Activated T-helper 2 cell treated with anti-CD3 and anti-CD28 coated beads, Interferon-gamma antibody, Interleukin-2, Interleukin-4, amounts not matched to agents 10 μg/mL and 5 μg/mL and 100 μg/mL, durations not matched to agents 14 hours and 24 hours and 36 hours (primary cell): Measurements from ENCODE around the gene RAB3A. TPM values are rescaled to one million over a fixed set of nuclear protein-coding genes. Genes with fewer than 3 reads are reported as not detected.

Experiments
- DNase-seq: peaks from one replicate; pipeline ENCODE4 v3.0.0; 2021; ENCODE audit warnings: low spot score
- H3K27ac Mint-ChIP-seq: one replicate; pipeline ENCODE4 v1.8.0; 2021; ENCODE audit warnings: mixed read lengths
- H3K27me3 Mint-ChIP-seq: one replicate; pipeline ENCODE4 v1.8.0; 2021; ENCODE audit warnings: low read depth, mixed read lengths
- H3K36me3 Mint-ChIP-seq: one replicate; pipeline ENCODE4 v1.8.0; 2021; ENCODE audit warnings: low read depth, mixed read lengths
- H3K4me1 Mint-ChIP-seq: one replicate; pipeline ENCODE4 v1.8.0; 2021; ENCODE audit warnings: low read depth, mixed read lengths
- H3K4me3 Mint-ChIP-seq: one replicate; pipeline ENCODE4 v1.8.0; 2021; ENCODE audit warnings: low read depth, mild to moderate bottlenecking, moderate library complexity, mixed read lengths
- H3K9me3 Mint-ChIP-seq: one replicate; pipeline ENCODE4 v1.8.0; 2021; ENCODE audit warnings: mixed read lengths
- intact Hi-C: fragments of 100-400 bp; cut with micrococcal nuclease; formaldehyde crosslinking; loops from one replicate; pipeline ENCODE4 v1.15.1; 2023
- total RNA-seq: library from RNA; stranded (reverse); gene quantifications from 2 replicates; pipeline ENCODE4 v1.2.3, GENCODE V29; 2022

RAB3A gene, protein sequence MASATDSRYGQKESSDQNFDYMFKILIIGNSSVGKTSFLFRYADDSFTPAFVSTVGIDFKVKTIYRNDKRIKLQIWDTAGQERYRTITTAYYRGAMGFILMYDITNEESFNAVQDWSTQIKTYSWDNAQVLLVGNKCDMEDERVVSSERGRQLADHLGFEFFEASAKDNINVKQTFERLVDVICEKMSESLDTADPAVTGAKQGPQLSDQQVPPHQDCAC
- total RNA-seq: 6.3 and 7.4 TPM in 2 replicates

DNA sequence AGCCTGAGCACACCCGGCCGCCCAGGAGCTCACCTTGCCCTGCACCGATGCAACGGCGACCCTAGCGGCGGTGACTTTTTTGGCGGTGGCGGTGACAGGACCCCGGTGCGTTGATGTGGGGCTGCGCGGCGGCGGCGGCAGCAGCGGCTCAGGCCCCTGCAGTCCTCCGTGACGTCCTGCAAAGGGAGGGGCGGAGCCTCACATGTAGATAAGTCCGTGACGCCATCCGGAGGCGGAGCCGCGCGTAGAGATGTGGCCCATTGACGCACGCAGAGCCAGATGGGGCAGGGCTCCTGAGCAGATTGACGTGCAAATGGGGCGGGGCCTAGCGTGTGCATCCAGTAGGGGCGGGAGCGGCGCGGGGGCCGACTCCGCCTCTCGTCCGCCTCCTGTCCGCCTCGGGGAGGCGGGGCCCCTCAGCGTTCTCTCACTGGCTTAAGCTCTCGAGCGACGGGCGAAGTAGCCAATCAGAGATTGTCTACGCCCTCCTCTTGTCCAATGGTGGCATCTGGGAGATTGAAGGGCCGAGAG, at the start of gene RAB3A:
Gene RAB3A, minus strand, starts transcription at position 180 of the 531 bp plus-strand sequence. CDS start 1,302 bp downstream, outside the sequence.
- peaks cover 11% of the 10 kb centered on the region for H3K4me1 Mint-ChIP-seq
- peak; percentile 99 for DNase-seq
- peak within 1 kb of the TSS; percentile 95 for H3K27ac Mint-ChIP-seq
- no peaks in the 10 kb centered on the region for H3K9me3 Mint-ChIP-seq
- no peaks in the 10 kb centered on the region for H3K36me3 Mint-ChIP-seq
- peak within 1 kb of the TSS; percentile 94 for H3K4me3 Mint-ChIP-seq
- intact Hi-C loops: loop anchor here (1.0 to 2.0 kb wide), 2 partner anchors 12 to 211 kb away; no protein-coding TSS in a partner anchor
- H3K27me3 Mint-ChIP-seq: peaks cover 2% of the 10 kb centered on the region

DNA sequence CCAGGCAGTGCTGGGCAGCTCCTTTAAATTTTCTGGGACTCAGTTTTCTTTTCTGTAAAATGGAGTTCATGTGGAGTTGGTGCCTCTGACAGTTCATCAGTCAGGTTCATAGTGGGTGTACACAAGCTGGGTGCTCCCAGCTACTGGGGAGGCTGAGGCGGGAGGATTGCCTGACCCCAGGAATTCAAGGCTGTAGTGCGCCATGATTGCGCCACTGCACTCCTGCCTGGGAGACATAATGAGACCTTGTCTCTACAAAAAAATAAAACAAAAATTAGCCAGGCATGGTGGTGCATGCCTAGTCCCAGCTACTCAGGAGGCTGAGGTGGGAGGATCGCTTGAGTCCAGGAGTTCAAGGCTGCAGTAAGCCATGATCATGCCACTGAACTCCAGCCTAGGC, 49.3 kb upstream of the RAB3A start:
- Mint-ChIP-seq H3K4me1 (no peaks in the 10 kb centered on the region), H3K27ac (no peak overlapping the region), H3K36me3 (no peaks in the 10 kb centered on the region), H3K27me3 (peaks cover 22% of the 10 kb centered on the region), H3K4me3 (no peak overlapping the region), H3K9me3 (no peaks in the 10 kb centered on the region)
- no peak for DNase-seq
- intact Hi-C loops: loop anchor here (5.0 kb wide), 1 partner anchor 61 kb away; the partner anchor contains the start of gene MPV17L2

DNA sequence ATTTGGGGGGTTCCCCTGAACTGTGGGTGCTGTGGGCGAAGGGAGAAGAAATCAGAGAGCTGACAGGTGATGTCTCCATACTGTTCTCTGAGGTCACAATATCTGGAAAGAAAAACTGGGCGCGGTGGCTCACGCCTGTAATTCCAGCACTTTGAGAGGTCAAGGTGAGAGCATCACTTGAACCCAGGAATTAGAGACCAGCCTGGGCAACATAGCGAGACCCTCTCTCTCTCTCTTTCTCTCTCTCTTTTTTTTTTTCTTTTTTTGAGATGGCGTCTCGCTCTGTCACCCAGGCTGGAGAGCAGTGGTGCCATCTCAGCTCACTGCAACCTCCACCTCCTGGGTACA, 48.5 kb upstream of the RAB3A start:
- DNase-seq: no peak
- no peaks in the 10 kb centered on the region for H3K36me3 Mint-ChIP-seq

DNA sequence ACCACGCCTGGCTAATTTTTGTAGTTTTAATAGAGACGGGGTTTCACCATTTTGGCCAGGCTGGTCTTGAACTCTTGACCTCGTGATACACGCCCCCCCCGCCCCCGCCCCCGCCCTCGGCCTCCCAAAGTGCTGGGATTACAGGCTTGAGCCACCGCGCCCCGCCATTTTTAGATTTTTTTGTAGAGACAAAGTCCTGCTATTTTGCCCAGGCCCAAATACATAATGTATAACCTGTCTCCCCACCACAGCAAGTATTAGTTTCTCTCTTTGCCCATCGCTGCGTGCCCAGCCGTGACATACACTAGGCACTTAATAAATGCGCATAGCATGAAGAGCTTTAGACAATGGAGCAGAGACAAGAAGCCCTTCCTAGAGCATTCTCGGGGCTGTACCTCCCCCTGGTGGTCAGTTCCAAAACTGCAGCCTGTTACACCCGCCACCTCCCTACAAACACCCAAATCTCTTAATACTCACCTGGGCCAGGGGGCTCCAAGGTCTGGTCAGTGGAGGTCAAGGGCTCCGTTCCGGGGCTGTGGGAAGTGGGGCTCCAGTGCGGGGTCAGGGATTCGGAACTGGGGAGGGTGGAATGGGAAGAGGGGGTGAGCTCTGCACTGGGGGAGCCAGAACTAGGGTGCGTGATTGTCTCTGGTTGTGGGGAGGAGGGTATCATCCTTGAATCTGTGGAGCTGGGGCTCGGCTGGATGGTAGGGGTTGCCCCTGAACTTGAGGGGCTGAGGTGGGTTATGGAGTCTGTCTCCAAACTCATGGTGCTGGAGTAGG, 47.9 kb upstream of the RAB3A start:
- Mint-ChIP-seq H3K9me3 (no peaks in the 10 kb centered on the region), H3K4me3 (no peak overlapping the region), H3K27ac (no peak overlapping the region), H3K27me3 (peaks cover 22% of the 10 kb centered on the region), H3K4me1 (no peaks in the 10 kb centered on the region), H3K36me3 (no peaks in the 10 kb centered on the region)
- DNase-seq: peak; percentile 71
- intact Hi-C loops: loop anchor here (1.0 to 5.0 kb wide), 2 partner anchors 43 to 59 kb away; partner anchors contain the start of gene MPV17L2

More for the DNA sequence above, 48.5 kb upstream of the RAB3A start:
- Mint-ChIP-seq H3K9me3 (no peaks in the 10 kb centered on the region), H3K4me1 (no peaks in the 10 kb centered on the region), H3K4me3 (no peak overlapping the region), H3K27me3 (peaks cover 22% of the 10 kb centered on the region), H3K27ac (no peak overlapping the region)
- intact Hi-C loops: loop anchor here (1.0 to 5.0 kb wide), 2 partner anchors 44 to 60 kb away; partner anchors contain the start of gene MPV17L2

DNA sequence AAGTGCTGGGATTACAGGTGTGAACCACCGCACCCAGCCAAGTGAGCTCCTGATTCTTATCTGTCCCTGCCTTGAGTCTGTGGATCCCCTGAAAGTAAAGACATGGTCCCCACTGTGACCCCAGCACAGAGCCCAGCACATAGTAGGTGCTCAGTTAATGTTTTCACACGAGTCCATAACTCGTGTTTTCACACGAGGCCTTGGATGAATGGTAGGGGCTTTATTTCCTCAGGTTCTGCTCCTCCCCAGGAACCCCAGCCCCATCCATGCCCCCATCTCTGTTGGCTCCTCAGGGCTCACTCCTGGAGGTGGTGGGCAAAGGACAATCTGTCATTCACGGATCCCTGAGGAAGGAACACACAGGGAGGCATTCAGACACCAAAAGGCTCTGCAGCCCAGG, 46.0 kb upstream of the RAB3A start:
- H3K36me3 Mint-ChIP-seq: no peaks in the 10 kb centered on the region
- no peaks in the 10 kb centered on the region for H3K4me1 Mint-ChIP-seq
- H3K4me3 Mint-ChIP-seq: no peak overlapping the region
- DNase-seq: no peak
- H3K9me3 Mint-ChIP-seq: no peaks in the 10 kb centered on the region
- no peak overlapping the region for H3K27ac Mint-ChIP-seq
- peaks cover 18% of the 10 kb centered on the region for H3K27me3 Mint-ChIP-seq
- intact Hi-C loops: loop anchor here (5.0 kb wide), 1 partner anchor 58 kb away; the partner anchor contains the start of gene MPV17L2

DNA sequence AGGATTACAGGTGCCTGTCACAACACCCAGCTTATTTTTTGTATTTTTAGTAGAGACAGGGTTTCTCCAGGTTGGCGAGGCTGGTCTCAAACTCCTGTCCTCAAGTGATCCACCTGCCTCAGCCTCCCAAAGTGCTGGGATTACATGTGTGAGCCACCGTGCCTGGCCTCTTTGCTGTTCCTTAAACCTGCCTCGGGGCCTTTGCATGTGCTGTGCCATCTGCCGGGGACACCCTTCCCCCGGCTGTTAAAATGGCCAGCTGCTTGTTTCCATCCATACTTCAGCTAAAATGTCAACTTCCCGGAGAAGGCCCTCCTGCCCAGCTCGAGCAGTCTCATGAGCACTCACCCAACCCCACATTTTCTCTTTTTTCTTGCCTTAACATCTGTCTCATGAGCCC, 41.5 kb upstream of the RAB3A start:
- intact Hi-C loops: no loop called here

DNA sequence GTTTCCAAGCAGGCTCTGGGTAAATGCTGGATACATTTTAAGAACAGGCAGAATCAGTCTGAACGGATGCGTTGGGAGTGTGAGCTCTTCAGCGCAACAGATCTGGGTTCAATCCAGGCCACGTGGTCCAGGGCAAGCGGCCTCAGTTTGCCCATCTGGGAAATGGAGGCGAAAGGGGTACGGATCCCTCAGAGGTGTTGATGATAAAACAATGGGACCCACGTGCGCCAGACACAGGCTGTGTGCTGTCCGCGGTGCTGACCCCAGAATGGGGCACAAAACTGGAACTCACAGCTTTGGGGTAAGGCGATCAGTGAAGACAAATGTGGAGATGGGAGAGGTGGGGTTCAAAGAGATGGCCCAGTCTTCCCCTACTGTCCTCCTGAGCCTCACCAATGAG, 35.5 kb upstream of the RAB3A start:
- no peaks in the 10 kb centered on the region for H3K9me3 Mint-ChIP-seq
- H3K4me3 Mint-ChIP-seq: no peak overlapping the region
- H3K36me3 Mint-ChIP-seq: no peaks in the 10 kb centered on the region
- intact Hi-C loops: no loop called here
- no peak for DNase-seq
- H3K27me3 Mint-ChIP-seq: no peaks in the 10 kb centered on the region
- no peak overlapping the region for H3K27ac Mint-ChIP-seq
- H3K4me1 Mint-ChIP-seq: no peaks in the 10 kb centered on the region

More for the DNA sequence above, 41.5 kb upstream of the RAB3A start:
- no peak overlapping the region for H3K27ac Mint-ChIP-seq
- no peaks in the 10 kb centered on the region for H3K36me3 Mint-ChIP-seq
- H3K27me3 Mint-ChIP-seq: no peaks in the 10 kb centered on the region
- no peak for DNase-seq
- H3K4me3 Mint-ChIP-seq: no peak overlapping the region
- H3K9me3 Mint-ChIP-seq: no peaks in the 10 kb centered on the region
- no peaks in the 10 kb centered on the region for H3K4me1 Mint-ChIP-seq

DNA sequence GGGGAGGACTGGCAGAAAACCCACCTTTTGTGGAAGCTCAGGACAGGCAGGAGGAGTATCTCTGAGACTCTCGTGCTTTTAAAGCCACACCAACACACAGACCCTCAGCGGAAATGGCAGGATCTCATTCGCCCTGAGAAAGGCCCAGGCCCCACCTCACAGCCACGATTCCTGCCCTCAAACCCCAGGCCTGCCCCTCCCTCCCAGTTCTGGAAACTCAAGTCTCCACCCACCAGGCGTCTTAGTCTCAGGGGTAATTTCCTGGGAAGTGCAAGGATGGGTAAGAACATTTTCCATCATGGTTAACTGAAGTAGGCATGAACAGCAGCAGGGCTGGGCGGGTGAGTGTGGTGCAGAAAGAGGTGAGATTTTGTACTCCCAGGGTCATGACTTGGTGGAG, 30.4 kb upstream of the RAB3A start:
- H3K27me3 Mint-ChIP-seq: peaks cover 33% of the 10 kb centered on the region
- H3K36me3 Mint-ChIP-seq: no peaks in the 10 kb centered on the region
- H3K9me3 Mint-ChIP-seq: peaks cover 5% of the 10 kb centered on the region
- intact Hi-C loops: no loop called here
- no peak overlapping the region for H3K27ac Mint-ChIP-seq
- no peak overlapping the region for H3K4me3 Mint-ChIP-seq
- peaks cover 3% of the 10 kb centered on the region for H3K4me1 Mint-ChIP-seq
- no peak for DNase-seq

DNA sequence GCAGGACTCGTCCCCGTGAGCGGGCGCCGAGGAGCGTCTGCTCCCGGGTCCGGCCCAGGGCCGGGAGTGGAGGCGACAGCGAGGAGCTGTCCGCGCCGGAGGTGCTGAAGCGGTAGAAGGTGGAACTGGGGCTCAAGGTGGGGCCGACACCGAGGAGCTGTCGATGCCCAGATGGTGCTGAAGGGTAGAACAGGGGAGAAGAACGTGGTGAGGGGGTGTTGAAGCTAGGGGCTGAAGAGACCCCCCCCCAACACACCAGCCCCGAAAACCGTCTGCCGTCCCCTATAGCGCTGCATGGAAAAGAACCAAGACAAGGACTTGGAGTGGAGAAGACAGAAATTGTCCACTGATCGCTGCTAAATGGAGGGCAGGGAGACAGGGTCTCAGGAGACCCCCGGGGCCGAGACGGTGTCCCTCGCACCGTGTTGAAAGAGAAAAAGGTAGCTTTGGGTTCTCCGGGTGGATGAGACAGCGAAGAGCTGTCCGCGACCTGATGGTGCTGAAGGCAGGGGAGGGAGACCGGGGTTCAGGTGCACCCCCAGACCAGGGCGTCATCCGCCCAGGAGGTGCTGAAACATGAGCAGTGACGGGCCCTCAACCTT, 29.5 kb upstream of the RAB3A start:
- peak; percentile 63 for DNase-seq
- intact Hi-C loops: no loop called here
- Mint-ChIP-seq H3K27me3 (peaks cover 33% of the 10 kb centered on the region), H3K36me3 (no peaks in the 10 kb centered on the region), H3K4me1 (peaks cover 3% of the 10 kb centered on the region), H3K27ac (no peak overlapping the region), H3K9me3 (peaks cover 5% of the 10 kb centered on the region), H3K4me3 (no peak overlapping the region)

DNA sequence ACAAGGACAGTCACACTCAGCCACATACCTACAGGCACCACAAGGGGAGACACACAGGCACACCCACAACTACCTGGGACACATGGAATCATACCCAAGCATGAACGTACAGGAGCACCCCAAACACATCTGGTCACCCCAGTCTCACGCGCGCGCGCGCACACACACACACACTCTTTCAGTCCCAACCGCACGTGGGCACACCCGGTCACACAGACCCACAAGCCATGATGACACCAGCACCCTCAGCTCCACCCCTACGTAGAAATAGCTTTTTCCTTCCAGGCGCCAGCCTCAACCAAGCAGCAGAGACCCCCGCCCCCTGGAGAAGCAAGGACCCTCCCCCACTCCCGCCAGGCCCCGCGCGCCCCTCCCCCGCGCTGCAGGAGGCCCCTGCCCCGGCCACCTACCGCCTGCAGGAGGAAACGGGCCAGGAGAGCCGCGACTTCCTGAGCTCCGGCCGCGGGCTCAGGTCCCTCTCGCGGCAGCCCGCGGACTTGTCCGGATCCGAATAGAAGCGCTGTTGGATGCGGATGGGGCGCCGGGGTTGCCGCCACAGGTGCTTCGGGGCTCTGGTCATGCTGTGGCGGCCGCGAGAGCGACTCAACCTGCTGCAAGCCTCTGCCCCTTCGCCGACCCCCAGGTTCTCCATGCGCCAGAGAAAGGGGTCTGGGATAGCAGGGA, 28.8 kb upstream of the RAB3A start:
- H3K27ac Mint-ChIP-seq: no peak overlapping the region
- H3K27me3 Mint-ChIP-seq: peaks cover 38% of the 10 kb centered on the region
- intact Hi-C loops: no loop called here
- DNase-seq: no peak
- peaks cover 3% of the 10 kb centered on the region for H3K4me1 Mint-ChIP-seq
- H3K9me3 Mint-ChIP-seq: peaks cover 5% of the 10 kb centered on the region
- no peak overlapping the region for H3K4me3 Mint-ChIP-seq
- no peaks in the 10 kb centered on the region for H3K36me3 Mint-ChIP-seq

DNA sequence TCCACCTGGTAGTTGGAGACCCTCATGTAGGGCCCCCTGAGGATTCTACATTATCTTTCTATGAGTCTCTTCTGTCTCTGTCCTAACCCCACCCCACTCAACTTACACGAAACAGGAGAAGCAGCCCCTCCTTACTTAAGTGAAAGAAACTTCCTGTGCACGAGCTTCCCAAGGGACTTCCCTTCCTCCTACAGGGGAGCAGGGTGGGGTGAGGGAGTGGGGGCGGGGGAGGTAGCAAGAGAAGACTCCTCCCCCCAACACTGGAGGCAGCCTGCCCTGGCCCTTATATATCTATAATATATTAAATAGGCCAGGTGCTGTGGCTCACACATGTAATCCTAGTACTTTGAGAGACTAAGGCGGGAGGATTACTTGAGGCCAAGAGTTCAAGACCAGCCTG, 27.9 kb upstream of the RAB3A start:
- Mint-ChIP-seq H3K27ac (no peak overlapping the region), H3K27me3 (peaks cover 46% of the 10 kb centered on the region), H3K36me3 (no peaks in the 10 kb centered on the region), H3K4me1 (peaks cover 3% of the 10 kb centered on the region), H3K9me3 (peaks cover 5% of the 10 kb centered on the region), H3K4me3 (no peak overlapping the region)
- DNase-seq: no peak
- intact Hi-C loops: no loop called here

DNA sequence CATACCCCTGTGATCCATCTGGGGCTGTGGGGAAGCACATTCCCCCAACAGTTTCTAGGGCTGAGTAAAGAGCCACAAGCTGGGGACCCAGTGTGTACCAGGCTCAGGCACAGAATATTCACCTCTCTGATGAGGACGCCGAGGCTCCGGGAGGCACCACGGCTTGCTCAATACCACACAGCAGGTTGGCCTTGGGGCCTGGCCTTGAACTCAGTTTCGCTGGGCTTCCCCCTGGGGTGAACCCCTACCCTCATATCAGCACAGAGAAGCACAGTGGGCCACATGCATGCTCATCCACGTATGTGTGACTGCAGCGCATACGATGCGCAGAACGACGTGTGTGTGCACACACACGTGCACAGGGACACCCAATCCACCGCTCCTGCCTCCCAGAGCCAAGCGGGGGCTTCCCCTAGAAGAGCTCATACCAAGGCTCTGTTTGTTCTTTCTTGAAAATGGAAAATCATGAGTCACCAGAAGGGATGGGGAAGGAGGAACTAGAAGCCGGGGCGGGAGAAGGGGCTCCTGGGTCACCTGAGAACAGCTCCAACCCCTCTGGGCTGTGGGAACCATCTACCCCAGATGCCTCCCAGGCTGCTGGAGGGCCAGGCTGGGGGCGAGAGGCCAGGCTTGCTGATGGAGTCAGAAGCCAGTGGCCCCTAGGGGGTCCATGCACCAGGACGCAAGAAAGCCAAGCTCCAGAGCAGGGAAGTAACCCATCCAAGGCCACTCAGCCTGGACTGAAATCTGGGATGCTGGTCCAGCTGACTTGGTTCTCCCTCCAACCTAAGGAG, 27.3 kb upstream of the RAB3A start:
- Mint-ChIP-seq H3K4me3 (no peak overlapping the region), H3K9me3 (peaks cover 5% of the 10 kb centered on the region), H3K4me1 (peaks cover 3% of the 10 kb centered on the region), H3K27ac (no peak overlapping the region), H3K36me3 (no peaks in the 10 kb centered on the region), H3K27me3 (peaks cover 49% of the 10 kb centered on the region)
- intact Hi-C loops: no loop called here
- DNase-seq: no peak
